Kidney glomerular epithelial cell (primary cell): Measurements from ENCODE around the gene MYZAP.

ENCODE experiments used
- DNase-seq: peaks from one replicate; lab custom pipeline; 2025; lab: John Stamatoyannopoulos, UW

The MYZAP gene

DNA sequence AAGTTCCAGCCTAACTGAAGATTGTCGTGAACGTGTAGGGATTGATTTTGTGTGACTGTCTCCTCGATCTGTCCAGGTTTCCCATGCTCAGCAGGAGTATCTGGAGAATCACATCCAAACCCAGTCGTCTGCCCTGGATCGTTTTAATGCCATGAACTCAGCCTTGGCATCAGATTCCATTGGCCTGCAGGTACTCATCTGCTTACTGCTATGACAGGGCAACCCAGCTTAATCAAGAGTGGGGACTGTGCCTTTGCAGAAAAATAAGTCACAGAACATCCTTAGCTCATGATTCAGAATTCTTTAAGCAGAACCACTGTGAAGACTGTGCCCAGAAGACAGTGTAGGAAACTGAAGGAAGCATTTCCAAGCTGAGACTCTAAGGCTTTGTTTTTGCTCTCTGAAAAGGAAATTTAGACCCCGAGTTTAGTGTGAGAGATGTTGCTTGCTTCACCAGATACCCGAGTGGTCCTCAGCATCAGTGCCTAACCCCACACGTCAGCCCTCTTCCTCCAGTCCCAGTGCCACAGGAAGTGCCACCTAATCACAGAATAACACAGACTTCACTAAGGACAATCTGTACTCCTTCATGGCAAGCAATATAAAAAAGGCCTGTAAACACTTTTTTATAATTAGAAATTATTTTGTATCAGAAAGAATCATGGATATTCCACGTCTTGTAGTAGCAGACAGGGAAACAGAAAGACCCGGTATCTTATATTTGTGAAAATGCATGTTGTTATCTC lies 34.2 kb downstream of the MYZAP start:
- DNase-seq = no peak

DNA sequence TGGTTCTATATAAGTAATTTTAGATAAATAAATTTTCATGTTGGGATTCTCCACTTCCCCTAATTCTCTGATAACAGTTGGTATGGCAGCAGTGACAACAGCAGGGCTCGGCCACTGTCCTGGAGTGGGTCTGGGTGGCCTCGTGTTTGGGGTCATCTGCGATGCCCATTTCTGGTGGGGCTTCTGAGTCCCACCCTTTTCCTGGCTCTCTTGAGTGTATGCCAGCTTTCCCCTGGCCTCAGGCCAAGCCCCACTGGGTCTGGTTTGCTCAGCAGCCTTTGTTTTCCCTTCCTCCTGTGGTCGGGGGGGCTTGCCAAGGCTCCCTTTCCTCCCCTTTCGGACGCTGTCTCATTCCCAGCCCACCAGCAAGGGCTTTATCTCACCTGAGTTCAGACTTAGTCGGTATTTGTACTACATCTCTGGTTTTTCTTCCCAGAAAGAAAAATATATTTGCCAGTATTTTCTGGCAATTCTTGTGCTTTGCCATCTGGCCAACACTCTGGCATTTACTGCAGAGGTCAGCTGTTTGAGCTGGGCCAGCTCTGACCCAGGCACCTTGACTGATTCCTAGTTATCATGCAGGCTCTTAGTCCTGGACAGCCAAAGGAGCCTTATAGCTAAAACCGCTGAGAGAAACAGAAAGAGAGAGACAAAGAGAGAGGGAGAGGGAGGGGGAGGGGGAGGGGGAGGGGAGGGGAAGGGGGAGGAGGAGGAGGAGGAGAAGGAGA lies 35.2 kb downstream of the MYZAP start:
- DNase-seq = no peak

DNA sequence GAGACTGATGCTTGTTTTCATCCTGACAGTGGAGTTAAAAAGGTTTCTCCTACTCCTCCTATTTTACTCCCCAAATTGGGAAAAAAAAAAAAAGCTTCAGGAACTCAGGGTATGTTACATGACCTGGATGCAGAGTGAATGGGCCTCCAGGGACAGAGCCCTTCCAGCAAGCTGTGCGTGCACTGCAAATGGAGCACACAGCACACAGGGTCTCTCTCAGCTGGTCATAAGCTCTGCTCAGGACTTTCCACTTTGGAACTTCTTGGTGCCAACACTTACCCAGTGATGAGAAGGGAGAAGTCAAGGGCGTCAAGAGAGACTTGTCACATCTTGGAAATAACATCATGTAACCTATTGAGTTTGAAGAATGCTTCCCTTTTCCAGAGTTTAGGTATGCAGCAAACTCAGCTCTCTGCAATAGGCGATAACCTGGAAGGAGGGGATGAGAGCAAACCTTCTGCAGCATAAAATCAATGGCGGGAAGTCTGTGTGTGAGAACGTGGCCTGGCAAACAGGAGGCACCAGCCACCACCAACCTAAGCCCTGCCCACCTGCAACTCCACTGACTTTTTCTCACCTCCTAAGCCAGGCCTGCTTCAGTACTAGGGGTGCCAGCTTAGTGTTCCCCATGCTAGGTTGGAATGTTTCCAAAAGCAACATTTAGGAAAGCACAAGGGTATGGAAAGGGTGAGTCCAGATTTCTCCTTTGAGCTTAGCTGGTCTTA lies 39.8 kb downstream of the MYZAP start:
- DNase-seq = no peak

DNA sequence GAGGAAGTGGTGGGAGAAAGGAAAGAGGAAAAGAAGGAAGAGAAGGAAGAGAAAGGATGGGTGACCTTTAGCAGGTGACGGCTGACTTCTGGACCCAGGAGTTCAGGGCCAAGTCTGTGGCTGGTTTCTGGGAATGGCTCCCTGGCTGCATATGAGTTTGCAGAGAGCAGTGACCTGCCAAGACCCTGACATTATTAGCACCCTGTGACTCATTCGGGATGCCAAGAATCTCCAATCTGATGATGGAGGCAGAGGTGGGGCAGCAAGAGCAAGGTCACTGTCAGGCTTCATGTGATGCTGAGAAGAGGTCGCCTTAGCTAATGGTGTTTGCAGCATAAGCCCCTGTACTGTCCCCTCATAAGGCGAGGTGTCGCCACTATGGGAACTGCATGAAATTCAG lies 42.6 kb downstream of the MYZAP start:
- DNase-seq = no peak

DNA sequence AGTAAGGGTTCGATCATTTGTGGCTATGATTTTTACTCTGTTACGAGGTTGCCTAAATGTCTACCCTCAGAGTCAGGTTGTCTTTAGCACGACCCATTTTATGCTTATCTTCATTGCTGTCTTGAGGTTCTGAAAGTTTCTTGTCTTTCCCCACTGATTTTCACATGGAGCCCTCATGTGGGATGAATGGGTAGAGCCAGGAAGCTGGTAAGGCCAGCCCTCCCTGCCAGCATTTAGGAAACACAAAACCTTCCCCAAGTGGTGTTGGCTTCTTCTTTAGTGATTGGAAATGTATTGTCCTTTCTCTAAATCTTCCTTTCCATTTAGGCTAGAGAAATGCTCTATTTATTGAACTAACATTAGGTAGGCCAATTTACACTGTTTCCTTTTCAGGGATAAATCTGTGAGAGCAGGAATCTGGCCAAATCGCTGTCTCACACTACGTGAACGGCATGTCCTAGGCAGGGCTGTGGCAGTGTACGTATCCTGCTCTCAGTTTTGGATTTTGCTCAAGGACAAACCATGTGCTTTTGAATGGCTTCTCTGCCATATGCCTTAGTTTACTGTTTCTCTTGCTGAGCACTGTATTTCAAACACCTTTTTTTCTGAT lies 43.7 kb downstream of the MYZAP start:
- DNase-seq = no peak

DNA sequence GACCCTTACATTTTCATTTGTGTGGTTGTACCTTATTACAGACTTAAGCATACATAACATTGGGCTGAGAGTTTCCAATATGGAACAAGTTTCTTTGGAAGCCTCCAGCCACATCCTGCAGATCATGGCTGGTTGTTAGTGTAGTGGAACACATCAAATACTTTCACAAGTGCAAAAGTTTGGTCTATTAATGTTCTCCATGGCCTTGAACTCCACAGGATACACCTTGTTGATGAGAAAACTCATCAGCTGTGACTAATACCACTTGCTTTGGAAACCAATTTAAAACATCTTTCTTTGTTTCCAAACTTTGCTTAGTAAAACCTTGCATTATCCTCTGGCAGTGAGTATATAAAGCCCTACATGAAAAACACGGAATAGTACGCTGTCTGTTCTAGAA lies 46.1 kb downstream of the MYZAP start:
- no peak for DNase-seq

DNA sequence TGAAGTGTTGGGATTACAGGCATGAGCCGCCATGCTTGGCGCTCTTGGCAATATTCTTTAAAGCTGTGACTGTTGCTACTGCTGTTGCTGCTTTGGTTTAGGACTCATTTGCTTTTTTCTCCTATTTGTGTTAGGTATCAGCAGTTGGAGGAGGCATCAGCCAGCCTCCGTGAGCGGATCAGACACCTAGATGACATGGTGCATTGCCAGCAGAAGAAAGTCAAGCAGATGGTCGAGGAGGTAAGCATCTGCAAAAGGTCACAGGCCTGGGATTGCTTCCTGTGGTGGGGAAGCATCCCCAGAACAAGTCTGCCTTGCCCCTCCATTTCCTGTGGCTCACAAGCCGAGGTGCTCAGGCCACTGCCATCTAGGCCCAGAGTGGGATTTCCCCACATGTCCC lies 47.6 kb downstream of the MYZAP start:
- no peak for DNase-seq

DNA sequence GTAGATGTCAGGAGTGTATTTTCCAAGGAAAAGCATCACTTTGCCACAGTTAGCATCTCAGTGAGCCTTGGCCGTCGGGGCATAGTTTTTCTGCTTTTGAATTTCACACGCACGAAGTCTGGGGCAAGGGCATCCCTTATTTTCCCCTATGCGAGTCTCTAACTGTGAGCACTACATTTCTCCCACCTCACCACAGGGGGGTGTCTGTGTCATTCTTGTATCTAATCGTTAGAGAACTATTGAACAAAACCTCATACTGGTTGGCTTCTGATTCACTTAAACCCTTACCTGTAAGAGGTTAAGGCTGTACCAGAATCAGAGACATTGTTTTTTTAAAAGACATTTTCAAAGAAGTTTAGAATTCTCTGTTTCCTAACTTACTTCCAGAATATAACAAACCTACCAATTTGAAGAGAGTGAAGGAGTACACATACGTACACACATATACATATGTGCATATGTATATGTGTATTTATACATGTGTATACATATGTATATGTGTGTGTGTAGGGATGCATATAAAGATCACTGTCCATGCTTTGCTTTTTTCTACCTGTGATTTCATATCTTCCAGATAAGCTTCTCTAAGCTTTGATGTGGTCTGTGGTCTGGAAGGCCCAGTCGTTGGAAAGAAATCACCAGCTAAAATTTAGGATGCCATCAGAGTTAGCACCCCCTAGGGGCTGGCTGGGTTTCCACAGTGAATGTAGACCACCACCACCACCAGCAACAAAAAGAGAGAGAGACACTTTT lies 49.4 kb downstream of the MYZAP start:
- DNase-seq = peak; percentile 34

DNA sequence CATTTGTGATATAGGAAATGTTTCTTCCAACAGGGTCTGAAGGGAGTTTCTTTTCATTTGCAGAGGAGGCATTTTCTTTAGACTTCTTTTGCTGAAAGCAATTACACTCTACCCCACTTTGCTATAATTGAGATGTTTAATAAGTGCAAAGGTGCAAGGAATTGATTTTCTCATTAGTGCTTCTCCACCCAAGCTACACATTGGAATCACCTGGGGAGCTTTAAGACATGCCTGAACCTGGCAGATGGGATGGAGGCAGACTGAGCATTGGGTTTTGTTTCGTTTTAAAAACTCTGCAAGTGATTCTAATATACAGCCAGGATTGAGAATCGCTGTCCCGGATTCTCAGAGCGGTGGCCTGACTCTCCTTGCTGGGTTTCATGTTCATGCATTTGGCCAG lies 52.1 kb downstream of the MYZAP start:
- no peak for DNase-seq

DNA sequence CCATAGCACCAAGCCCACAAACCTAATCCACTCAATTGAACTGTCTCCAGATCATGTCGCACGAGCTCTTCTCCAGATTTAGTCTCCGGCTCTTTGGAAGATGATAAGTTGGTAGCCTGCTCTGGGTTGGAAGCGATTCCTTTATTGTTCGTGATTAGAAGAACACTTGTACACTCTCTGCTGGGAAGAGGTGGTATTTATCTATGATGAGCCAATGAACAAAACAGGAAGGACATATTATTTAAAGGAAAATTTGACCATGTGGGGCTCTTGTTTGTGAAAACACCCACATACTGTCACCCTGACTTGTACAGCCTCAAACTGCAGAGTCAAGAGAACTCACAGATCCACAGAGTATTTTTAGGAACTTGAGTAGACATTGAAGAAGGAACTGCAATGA lies 54.4 kb downstream of the MYZAP start:
- DNase-seq = no peak

DNA sequence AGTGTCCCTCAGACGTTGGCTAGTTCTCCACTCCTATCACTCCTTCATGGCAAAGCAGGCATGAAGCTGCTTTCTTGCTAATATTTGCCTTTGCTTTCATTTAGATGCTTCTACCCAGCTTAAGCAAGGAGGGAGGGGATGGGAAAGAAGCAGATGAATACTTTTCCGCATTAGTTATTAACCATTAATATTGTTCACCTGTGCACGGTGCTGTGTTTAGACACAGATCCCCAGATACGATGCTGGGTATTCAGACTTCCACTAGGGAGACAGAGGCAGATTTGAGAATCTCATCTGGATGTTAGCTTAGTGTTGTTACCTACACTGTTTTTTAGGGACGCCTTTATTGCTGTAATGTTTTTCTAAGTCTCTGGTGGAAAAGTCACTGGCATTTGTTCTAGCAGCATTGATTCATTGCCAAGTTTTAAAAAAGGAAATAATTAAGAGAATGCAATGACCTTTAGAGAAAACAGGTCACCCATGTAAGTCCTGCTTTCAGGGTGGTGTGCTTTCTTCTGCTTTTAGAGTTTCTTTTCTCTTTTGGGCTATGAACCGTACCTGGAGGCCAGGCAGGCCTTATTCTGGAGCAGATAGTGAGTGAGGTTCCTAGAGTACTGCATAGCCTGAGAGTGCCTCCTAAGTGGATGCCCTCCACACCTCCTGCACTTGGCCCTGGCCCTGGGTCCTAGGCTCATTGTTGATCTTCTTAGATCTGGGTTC lies 55.5 kb downstream of the MYZAP start:
- DNase-seq = peak; percentile 7

DNA sequence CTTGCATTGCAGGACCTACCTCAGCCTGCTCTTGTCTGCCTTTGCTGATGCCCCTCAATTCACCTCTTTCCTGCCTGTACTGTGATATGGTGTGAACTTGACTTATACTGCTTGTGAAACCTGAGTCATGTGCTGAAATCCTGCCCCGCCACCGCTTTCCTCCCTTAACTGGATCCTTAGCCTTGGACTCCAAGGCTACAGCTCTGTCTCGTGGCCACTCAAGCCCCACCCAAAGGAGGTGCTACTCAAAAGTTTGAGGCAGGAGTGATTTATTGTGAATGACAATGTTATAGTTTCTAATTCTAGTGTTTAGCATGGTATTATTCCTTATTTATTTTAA lies 56.1 kb downstream of the MYZAP start:
- peak; percentile 33 for DNase-seq

DNA sequence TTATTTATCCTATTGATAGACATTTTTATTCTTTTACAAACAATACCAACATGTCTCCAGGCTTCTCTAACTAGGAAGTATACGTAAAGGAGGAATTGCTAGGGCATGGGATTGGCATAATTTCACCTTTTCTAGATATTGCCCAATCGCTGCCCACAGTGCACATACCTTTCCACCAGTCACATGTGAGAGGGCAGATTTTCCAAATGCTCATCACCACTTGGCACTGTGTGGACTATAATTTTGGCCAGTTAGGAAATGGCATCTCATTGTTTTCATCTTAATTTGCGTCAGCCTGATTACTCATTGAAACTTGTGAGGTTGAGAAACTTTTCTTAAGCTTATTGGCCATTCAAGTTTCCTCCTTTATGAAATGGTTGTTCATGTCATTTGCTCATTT lies 57.4 kb downstream of the MYZAP start:
- DNase-seq = no peak

DNA sequence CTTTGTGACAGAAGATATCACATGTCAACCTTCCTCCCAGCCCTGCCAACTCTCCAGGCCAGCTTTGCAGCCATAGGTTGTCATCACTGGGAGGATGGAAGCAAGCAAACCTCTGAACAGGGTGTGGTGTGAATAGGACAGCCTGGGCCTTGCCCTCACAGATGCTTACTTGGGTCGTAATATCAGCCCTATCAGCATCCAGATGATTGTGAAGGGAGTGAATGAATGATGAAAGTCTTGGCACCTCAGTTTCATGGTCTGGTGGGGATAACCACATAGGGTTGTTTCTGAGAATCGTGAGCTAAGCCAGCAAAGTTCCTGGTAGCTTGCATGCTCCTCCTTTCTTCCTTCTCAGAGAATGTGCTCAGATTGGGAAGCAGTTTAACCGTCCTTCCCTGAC lies 59.7 kb downstream of the MYZAP start:
- DNase-seq = no peak

DNA sequence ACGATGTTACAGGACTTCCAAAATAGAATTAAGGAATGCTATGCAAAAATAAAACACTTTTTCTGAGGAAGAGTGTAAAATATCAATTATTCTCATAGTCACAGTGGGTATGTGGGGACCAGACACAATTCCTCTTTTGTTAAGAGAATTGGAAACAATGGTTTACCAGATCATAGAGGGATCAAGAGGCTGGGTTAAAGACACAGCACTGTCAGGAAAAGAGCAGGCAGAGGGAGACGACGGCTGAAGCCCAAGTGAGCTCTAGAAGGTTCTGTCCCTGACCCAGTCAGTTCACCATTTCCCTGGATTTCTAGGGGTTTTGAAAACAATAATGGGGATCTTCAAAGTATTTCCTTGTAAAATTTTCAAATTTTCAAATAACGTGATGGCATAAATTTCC lies 60.8 kb downstream of the MYZAP start:
- DNase-seq = no peak

DNA sequence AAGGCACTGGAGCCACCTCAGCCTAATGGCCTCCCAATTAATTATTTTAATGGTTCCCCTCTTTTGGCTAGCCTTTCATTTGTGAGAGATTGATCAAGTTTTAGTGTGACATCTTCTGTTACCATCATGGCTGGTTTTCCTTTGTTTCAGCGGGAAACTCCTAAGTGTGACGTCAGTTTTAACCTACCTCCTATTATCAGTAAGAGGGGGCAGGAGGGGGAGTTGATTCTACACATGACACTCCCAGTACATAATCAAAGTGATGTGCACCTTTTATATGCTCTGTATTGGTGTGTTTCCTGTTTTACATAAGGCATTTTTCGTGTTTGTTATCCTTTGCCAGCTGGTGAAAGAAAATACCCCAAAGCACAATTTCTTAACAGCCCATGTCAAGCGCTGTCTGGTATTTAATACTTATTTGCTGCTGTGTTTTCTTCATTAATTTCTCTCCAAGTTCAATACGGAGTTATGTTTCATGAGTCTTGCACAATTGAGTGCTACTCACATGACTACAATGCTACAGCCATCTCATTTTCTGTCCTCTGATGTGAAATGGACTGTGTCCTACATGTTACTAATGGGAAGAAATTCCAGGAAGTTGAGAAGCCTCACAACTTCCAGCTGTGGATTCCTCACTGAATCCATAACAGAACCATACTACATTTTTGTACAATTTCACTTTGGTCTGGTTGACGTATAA lies 62.6 kb downstream of the MYZAP start:
- peak; percentile 24 for DNase-seq

DNA sequence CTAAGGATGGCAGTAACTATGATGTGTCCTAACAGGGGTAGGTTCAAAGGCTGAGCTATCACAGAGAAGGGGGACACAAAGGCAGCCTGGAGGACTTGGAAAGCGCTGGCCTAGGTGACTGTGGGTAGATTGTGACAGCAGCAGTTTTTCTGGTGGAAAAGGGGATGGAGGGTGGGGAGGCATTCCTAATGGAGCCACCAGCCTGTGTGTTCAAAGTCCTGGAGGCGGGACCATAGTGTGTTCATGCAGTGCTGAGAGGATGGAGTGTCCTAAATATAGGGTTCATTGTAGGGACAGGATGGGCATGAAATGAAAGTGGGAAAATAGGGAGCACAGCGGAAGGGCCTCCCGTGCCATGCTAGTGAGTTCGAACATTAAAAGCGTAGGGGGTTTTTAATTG lies 63.3 kb downstream of the MYZAP start:
- no peak for DNase-seq

DNA sequence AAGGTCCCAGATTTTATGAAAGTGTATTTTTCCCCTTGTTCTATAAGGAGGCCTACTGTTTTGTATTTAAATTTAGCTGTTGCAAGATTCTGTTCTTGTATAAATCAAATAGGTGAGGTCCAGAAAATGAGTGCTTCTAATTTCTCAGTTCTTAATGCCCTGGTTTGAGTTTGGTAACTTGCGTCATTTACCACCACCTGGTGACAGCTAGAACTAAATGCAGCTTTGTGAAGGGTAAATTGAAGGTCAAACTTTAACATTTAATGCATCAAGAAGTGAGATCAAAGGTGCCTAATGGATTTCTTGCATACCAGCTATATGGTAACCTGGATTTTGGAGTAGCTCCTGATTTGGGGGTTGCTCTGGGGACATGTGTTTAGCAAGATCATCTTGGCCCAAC lies 64.1 kb downstream of the MYZAP start:
- DNase-seq = no peak

DNA sequence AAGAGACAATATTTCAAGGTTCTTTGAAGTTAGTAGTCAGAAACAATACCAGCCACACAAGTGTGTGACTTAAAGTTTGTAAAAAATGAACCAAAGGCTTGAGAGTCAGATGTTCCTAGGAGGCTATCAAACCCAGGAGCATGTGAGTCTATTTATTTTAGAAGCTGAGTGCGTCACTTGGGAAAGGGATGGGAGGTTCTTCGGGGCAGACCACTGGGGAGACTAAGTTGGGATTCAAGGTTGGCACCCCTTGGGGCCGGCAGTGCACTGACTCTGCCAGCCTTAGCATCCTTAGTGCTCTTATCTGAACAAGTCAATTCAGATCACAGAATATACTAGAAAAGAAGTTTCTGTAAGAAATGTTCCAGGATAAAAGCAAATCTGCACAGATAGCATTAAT lies 64.7 kb downstream of the MYZAP start:
- DNase-seq = no peak

DNA sequence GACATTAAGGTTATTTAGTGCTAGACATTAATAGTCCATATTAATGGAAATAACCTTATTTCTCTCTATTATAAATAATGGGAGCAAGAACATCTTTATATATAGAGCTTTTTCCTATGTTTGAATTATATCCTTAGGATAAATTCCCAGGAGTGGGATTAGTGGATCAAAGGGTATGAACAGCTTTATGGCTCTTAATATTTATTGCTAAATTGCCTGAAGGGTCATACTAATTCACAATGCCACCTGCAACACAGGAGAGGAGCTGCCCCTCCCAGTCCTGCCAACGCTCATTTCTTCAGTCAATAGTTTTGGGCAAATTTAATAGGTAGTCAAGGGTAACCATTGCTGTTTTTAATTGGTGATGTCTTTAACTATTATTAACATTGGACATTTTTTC lies 65.9 kb downstream of the MYZAP start:
- DNase-seq = no peak
